ENCODE data around the gene CXCR4. TPM values are rescaled to one million over a fixed set of nuclear protein-coding genes. Genes with fewer than 3 reads are reported as not detected.

The CXCR4 gene
- polyA plus RNA-seq, 1 donor from 2014 or later: 0.50 TPM

GRCh38 chr2:136067897-136068580 lies 49.9 kb downstream of the CXCR4 start:
- H3K4me3 ChIP-seq (ENCODE audit: low read length): no peak overlapping the region
- H3K79me2 ChIP-seq (replicated peaks; ENCODE audit: insufficient read depth, low read length): no peaks in the 10 kb centered on the region
- no peaks in the 10 kb centered on the region for H3K9me3 ChIP-seq (ENCODE audit: low read length)
- no peaks in the 10 kb centered on the region for H4K20me1 ChIP-seq (ENCODE audit: insufficient read depth)
- TF ChIP-seq REST (IDR thresholded peaks at IDR 0.05; ENCODE audit: borderline replicate concordance): no peak
- TF ChIP-seq, protein P1, sequence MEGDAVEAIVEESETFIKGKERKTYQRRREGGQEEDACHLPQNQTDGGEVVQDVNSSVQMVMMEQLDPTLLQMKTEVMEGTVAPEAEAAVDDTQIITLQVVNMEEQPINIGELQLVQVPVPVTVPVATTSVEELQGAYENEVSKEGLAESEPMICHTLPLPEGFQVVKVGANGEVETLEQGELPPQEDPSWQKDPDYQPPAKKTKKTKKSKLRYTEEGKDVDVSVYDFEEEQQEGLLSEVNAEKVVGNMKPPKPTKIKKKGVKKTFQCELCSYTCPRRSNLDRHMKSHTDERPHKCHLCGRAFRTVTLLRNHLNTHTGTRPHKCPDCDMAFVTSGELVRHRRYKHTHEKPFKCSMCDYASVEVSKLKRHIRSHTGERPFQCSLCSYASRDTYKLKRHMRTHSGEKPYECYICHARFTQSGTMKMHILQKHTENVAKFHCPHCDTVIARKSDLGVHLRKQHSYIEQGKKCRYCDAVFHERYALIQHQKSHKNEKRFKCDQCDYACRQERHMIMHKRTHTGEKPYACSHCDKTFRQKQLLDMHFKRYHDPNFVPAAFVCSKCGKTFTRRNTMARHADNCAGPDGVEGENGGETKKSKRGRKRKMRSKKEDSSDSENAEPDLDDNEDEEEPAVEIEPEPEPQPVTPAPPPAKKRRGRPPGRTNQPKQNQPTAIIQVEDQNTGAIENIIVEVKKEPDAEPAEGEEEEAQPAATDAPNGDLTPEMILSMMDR (IDR thresholded peaks at IDR 0.05; ENCODE audit: poor library complexity, severe bottlenecking): no peak
- TF ChIP-seq RAD21 (conservative IDR thresholded peaks at IDR 0.05): no peak
- no peak for TF ChIP-seq MXI1 (conservative IDR thresholded peaks at IDR 0.05; ENCODE audit: poor library complexity, severe bottlenecking)
- no peak for TF ChIP-seq POLR2AphosphoS5 (IDR thresholded peaks at IDR 0.05)
- no peak for TF ChIP-seq TAF1 (IDR thresholded peaks at IDR 0.05; ENCODE audit: low read depth)
- no peak for TF ChIP-seq EZH2 (IDR thresholded peaks at IDR 0.05; ENCODE audit: borderline replicate concordance, insufficient read depth, low read length, poor library complexity, severe bottlenecking)
- no peaks in the 10 kb centered on the region for H3K36me3 ChIP-seq (ENCODE audit: insufficient read depth, low read length)
- H2AFZ ChIP-seq (ENCODE audit: low read depth, low read length): peak overlapping the region; percentile 17
- no peaks in the 10 kb centered on the region for H3F3A ChIP-seq (ENCODE audit: insufficient read depth, low read length, poor library complexity, severe bottlenecking)
- H3K27ac ChIP-seq (ENCODE audit: low read length): peak overlapping the region; percentile 26
- H3K4me2 ChIP-seq (ENCODE audit: low read length): no peak overlapping the region
- H3K27me3 ChIP-seq (ENCODE audit: insufficient read depth, low read depth, low read length): no peaks in the 10 kb centered on the region
- no peak overlapping the region for H3K9ac ChIP-seq (ENCODE audit: low read length)
- no peaks in the 10 kb centered on the region for H3K9me2 ChIP-seq (ENCODE audit: insufficient read depth, low read length)

- H3K36me3 ChIP-seq (ENCODE audit: insufficient read depth, low read length): no peaks in the 10 kb centered on the region
- H3K27me3 ChIP-seq (ENCODE audit: insufficient read depth, low read depth, low read length): no peaks in the 10 kb centered on the region
- no peak overlapping the region for H3K4me2 ChIP-seq (ENCODE audit: low read length)
- H3K9me2 ChIP-seq (ENCODE audit: insufficient read depth, low read length): no peaks in the 10 kb centered on the region
- no peak overlapping the region for H3K4me3 ChIP-seq (ENCODE audit: low read length)
- H3K9me3 ChIP-seq (ENCODE audit: low read length): no peaks in the 10 kb centered on the region
- TF ChIP-seq EZH2 (IDR thresholded peaks at IDR 0.05; ENCODE audit: borderline replicate concordance, insufficient read depth, low read length, poor library complexity, severe bottlenecking) (no peak), MXI1 (conservative IDR thresholded peaks at IDR 0.05; ENCODE audit: poor library complexity, severe bottlenecking) (no peak), TAF1 (IDR thresholded peaks at IDR 0.05; ENCODE audit: low read depth) (no peak), RAD21 (conservative IDR thresholded peaks at IDR 0.05) (no peak), EP300 (conservative IDR thresholded peaks at IDR 0.05; ENCODE audit: poor library complexity, severe bottlenecking) (no peak), SMC3 (conservative IDR thresholded peaks at IDR 0.05; ENCODE audit: poor library complexity) (no peak), POLR2AphosphoS5 (IDR thresholded peaks at IDR 0.05) (no peak)
- H3F3A ChIP-seq (ENCODE audit: insufficient read depth, low read length, poor library complexity, severe bottlenecking): no peaks in the 10 kb centered on the region
- no peaks in the 10 kb centered on the region for H3K79me2 ChIP-seq (replicated peaks; ENCODE audit: insufficient read depth, low read length)
- H3K27ac ChIP-seq (ENCODE audit: low read length): peak overlapping the region; percentile 26
- H3K9ac ChIP-seq (ENCODE audit: low read length): no peak overlapping the region
- H2AFZ ChIP-seq (ENCODE audit: low read depth, low read length): no peak overlapping the region
- no peaks in the 10 kb centered on the region for H4K20me1 ChIP-seq (ENCODE audit: insufficient read depth)
Measured at GRCh38 chr2:136067459-136067858, 50.5 kb downstream of the CXCR4 start.
